Chondrocyte (in vitro differentiated cells): ENCODE data around the gene SYNE1. TPM values are rescaled to one million over a fixed set of nuclear protein-coding genes. Genes with fewer than 3 reads are reported as not detected.

ENCODE experiments used
- DNase-seq: peaks from one replicate; pipeline ENCODE4 v3.0.0; 2021; ENCODE audit warnings: mixed read lengths, low spot score
- H3K27ac Mint-ChIP-seq: one replicate; pipeline ENCODE4 v1.8.0; 2021; ENCODE audit warnings: mild to moderate bottlenecking, moderate library complexity, mixed read lengths; ENCODE audit not compliant: unreplicated experiment
- H3K27me3 Mint-ChIP-seq: 2 replicates; pipeline ENCODE4 v1.8.0; 2021; ENCODE audit warnings: low read depth, mixed read lengths
- H3K36me3 Mint-ChIP-seq: 2 replicates; pipeline ENCODE4 v1.8.0; 2021; ENCODE audit warnings: low read depth, mixed read lengths
- H3K4me1 Mint-ChIP-seq: 2 replicates; pipeline ENCODE4 v1.8.0; 2021; ENCODE audit warnings: low read depth, mild to moderate bottlenecking, mixed read lengths
- H3K4me3 Mint-ChIP-seq: one replicate; pipeline ENCODE4 v1.8.0; 2021; ENCODE audit warnings: mild to moderate bottlenecking, moderate library complexity, mixed read lengths; ENCODE audit not compliant: unreplicated experiment
- H3K9me3 Mint-ChIP-seq: 2 replicates; pipeline ENCODE4 v1.8.0; 2021; ENCODE audit warnings: low read depth, mixed read lengths
- total RNA-seq: library from RNA; stranded (reverse); gene quantifications from 3 replicates; pipeline ENCODE4 v1.2.1, GENCODE V29; 2021
- TF ChIP-seq, protein P1 (sequence below): fragments of 200-600 bp; sonication (generic); IDR thresholded peaks from 2 replicates; pipeline ENCODE4 v1.5.0; 2021; ENCODE audit warnings: antibody characterized with exemption, mild to moderate bottlenecking, moderate library complexity

Gene SYNE1
- total RNA-seq, 1 donor from 2014 or later: 151 TPM

- Mint-ChIP-seq H3K27ac (peak overlapping the region; percentile 32), H3K4me3 (no peak overlapping the region), H3K36me3 (peaks cover 33% of the 10 kb centered on the region), H3K27me3 (no peaks in the 10 kb centered on the region), H3K9me3 (peaks cover 3% of the 10 kb centered on the region), H3K4me1 (no peaks in the 10 kb centered on the region)
- TF ChIP-seq, protein P1, sequence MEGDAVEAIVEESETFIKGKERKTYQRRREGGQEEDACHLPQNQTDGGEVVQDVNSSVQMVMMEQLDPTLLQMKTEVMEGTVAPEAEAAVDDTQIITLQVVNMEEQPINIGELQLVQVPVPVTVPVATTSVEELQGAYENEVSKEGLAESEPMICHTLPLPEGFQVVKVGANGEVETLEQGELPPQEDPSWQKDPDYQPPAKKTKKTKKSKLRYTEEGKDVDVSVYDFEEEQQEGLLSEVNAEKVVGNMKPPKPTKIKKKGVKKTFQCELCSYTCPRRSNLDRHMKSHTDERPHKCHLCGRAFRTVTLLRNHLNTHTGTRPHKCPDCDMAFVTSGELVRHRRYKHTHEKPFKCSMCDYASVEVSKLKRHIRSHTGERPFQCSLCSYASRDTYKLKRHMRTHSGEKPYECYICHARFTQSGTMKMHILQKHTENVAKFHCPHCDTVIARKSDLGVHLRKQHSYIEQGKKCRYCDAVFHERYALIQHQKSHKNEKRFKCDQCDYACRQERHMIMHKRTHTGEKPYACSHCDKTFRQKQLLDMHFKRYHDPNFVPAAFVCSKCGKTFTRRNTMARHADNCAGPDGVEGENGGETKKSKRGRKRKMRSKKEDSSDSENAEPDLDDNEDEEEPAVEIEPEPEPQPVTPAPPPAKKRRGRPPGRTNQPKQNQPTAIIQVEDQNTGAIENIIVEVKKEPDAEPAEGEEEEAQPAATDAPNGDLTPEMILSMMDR: no peak
- no peak for DNase-seq
Measured at GRCh38 chr6:152118224-152118623, 518.9 kb downstream of the SYNE1 start.

DNA sequence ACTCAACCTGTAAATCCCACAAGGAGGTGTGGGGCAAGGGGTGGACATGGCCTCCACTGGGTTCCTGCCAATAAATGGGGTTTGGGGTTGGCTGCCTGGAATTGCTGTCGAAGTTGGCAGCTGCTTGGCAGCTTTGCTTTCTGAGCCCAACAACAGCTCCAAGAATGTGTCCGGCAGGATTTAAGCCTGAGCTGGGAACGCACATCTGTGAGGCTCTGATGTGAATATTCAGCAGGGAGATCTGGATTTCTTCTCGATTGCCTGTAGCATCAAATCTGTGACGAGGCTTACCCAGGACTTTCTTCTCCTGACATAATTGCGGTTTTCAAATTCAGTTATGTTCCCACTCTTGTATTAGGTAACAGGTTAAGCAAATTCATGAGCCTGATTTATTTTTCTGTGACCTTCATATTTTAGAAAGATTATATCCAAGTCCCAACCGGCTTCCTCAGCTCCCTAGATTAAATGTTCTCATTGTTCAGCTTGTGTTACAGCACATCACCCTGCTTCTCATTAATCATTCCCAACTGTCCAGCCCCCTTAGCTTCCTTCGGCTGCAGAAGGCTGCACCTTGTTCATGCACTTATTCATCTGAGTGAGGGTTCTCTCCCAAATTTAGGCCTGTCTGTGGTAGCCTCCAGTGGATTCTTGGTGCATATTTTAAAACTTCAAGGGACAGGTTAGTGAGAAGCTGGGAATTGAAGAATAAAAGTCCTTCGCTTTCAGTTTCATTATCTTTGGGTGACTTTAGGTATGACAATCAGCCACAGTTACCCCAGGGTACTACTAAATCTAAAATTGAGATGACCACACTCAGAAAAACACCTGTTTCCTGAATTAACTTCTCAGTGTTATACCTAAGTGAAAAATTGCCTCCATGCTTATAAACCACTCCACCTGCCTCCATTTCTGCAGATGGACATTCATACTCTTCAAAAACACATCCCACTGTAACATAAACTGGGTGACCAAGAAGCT lies 519.7 kb downstream of the SYNE1 start:
- DNase-seq: no peak
- Mint-ChIP-seq H3K4me1 (no peaks in the 10 kb centered on the region), H3K36me3 (peaks cover 33% of the 10 kb centered on the region), H3K4me3 (no peak overlapping the region), H3K27ac (no peak overlapping the region), H3K27me3 (no peaks in the 10 kb centered on the region), H3K9me3 (peaks cover 3% of the 10 kb centered on the region)
- TF ChIP-seq, protein P1: no peak

GRCh38 chr6:152112491-152113261 lies 524.5 kb downstream of the SYNE1 start:
- H3K27me3 Mint-ChIP-seq: no peaks in the 10 kb centered on the region
- H3K4me3 Mint-ChIP-seq: no peak overlapping the region
- TF ChIP-seq, protein P1: no peak
- H3K36me3 Mint-ChIP-seq: no peaks in the 10 kb centered on the region
- H3K4me1 Mint-ChIP-seq: peaks cover 11% of the 10 kb centered on the region
- H3K9me3 Mint-ChIP-seq: no peaks in the 10 kb centered on the region
- H3K27ac Mint-ChIP-seq: no peak overlapping the region
- DNase-seq: no peak

- peaks cover 18% of the 10 kb centered on the region for H3K4me1 Mint-ChIP-seq
- H3K36me3 Mint-ChIP-seq: peaks cover 3% of the 10 kb centered on the region
- H3K4me3 Mint-ChIP-seq: no peak overlapping the region
- H3K27ac Mint-ChIP-seq: no peak overlapping the region
- H3K9me3 Mint-ChIP-seq: peaks cover 5% of the 10 kb centered on the region
- no peak for DNase-seq
- H3K27me3 Mint-ChIP-seq: no peaks in the 10 kb centered on the region
- TF ChIP-seq, protein P1: no peak
Measured at GRCh38 chr6:152110886-152111820, 526.0 kb downstream of the SYNE1 start.
